ENCODE measurements around the gene PHACTR1.
"Not testable (repeated sequence)": the region's sequence is repeated elsewhere in the genome, so short reads cannot be mapped to it uniquely, and the experiment has no call there.

Gene PHACTR1

GRCh38 chr6:12716298-12716916 lies at the start of gene PHACTR1:
PHACTR1 (plus strand) TSS chr6:12716767.
- no peak for DNase-seq

GRCh38 chr6:12666886-12667285 lies 49.7 kb upstream of the PHACTR1 start:
- DNase-seq, result no peak

DNA sequence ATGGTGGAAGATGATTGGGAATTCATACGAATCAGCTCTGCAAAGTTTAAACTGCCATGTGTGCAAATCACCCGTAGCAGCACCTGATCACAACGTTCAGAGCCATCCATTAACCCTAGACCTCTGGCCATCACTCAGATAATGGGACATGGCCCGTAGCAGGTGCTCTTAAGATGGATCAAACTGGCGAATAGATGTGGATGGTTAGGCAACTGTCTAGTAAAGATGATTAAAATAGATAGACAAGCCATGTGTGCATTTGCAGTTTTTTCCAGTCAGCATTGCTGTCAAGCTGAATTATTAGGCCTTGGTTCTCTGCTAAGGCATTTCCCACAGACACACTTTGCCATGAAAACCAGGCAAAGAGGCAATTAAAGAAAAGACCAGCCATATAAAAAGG lies 40.6 kb upstream of the PHACTR1 start:
- no peak for DNase-seq

DNA sequence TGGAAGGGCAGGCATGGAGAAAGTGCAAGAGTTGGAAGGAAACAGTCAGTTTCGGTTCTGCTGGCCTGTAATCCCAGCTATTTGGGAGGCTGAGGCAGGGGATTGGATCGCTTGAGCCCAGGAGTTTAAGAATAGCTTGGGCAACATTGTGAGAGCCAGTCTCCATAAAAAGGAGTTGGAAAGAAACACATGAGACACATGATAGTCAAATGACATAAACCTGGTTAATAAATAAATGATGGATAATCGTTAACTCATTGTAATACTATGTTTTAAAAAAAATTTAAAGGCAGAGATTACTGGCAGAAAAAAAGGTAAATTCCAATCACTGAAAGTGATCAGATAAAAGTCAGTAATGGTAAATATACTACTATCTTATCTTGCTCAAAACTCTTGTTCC lies 37.2 kb upstream of the PHACTR1 start:
- no peak for DNase-seq

DNA sequence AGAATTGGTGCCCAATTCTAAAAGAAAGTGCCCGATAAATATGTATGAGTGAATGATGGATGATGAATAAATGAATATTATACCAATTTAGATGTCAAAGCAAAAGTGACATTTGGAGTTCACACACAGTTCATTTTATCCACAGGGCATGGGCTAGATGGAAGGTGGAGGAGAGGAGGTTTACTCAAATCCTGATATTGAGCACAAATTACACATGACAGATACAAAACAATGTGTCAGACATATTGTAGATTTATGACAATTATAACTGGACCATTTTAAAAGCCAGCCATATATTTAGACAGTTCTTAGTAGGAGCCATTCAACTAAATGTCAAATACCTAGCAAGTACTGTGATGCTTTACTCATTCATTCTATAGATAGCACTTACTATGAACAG lies 23.4 kb upstream of the PHACTR1 start:
- no peak for DNase-seq

DNA sequence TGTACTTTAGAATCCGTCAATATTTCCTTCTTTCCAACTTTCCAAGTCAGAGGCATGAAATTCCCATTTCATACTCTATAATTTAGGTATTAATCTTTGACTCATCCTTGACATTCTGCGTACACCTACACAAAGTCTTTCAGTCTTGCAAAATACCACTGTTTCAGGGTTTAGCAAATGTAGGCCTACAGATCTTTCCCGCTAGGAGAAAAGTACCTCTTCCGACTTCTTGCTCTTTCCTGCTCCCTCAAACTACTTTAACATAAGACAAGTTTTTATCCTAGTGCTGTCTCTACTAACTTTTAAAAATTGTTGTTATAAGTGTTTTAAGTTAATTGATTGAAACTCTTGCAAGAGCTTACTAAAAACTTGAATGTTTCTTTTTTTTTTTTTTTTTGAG lies 18.3 kb upstream of the PHACTR1 start:
- DNase-seq, result no peak

GRCh38 chr6:12704946-12705345 lies 11.6 kb upstream of the PHACTR1 start:
- DNase-seq, result no peak

GRCh38 chr6:12709116-12709515 lies 7.5 kb upstream of the PHACTR1 start:
- no peak for DNase-seq

- DNase-seq, result no peak
Observed at GRCh38 chr6:12709556-12710232, 6.9 kb upstream of the PHACTR1 start.

GRCh38 chr6:12710921-12711320 lies 5.6 kb upstream of the PHACTR1 start:
- no peak for DNase-seq

DNA sequence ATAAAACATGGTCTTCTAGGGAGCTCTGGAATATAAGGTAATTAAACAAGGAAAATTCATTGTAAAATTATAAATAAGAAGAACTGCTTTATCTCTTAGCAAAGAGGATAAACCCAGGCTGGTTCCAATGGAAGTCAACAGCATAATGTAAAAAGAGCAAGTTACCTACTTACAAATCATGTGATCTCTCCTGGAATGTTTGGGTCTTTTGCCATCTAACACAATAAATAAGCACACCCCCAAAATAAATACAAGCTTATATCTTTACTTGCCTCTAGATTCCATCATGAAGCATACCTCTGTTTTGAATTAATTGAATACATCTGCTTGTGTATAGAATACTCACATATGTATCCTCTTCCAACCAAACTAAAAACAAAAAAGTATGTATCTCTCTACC lies 2.5 kb upstream of the PHACTR1 start:
- no peak for DNase-seq

DNA sequence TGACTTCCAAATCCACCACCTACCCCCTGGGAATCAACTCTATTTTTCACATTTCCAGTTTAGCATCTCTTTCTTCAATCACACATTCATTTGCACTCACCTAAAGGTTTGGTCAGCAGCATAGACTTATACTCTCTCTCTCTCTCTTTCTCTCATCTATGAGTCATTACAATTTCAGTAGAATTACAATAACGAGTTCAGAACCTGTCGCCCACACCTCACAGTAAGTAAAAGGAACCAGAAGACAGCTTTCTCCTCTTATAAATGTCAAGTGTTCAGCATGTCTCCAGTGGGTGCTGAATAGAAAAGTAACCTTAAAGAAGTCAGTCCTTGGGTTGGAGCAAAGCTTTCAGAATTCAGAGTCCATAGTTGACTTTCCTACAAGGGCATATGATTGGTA lies 1.1 kb upstream of the PHACTR1 start:
- DNase-seq, result no peak

DNA sequence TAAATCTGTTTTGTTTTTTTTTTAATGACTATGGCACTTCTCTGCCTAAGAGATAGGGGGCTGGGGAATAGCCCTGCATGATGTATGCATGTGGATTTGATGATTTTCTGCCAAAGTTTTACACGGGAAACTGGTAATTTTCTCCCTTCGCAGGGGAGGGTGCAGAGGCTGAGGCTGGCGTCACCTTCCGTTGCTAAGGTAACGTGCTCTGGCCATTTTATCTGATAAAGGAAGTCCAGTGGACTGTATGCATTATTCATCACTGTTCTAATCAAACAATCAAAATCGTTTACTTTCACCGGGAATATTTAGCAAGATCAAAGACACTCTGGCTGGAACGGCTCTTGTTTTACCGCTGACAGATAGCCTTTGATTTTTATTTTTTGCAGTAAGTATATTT lies 789 bp downstream of the PHACTR1 start:
- no peak for DNase-seq

GRCh38 chr6:12718015-12718414 lies 1.4 kb downstream of the PHACTR1 start:
- DNase-seq, result no peak

GRCh38 chr6:12719017-12719416 lies 2.5 kb downstream of the PHACTR1 start:
- DNase-seq, result no peak

DNA sequence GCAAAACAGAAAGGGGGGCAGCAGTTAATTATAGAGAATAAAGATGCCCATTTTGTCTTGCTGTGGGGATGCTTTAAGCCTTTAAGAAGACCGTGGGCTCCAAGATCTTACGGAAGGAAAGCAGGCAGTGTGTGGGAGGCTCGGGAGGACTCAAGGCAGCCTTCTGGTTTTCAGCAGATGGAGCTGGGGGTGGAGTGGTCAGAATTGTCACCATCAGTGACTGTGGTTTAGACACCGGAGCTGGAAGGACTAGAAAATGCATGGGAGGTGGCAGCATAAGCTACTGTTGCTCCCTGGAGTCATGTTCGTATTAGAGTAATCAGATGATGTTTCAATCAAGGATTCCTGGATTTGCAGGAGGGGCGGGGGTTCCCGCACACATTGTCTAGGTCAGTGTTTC lies 3.7 kb downstream of the PHACTR1 start:
- no peak for DNase-seq

DNA sequence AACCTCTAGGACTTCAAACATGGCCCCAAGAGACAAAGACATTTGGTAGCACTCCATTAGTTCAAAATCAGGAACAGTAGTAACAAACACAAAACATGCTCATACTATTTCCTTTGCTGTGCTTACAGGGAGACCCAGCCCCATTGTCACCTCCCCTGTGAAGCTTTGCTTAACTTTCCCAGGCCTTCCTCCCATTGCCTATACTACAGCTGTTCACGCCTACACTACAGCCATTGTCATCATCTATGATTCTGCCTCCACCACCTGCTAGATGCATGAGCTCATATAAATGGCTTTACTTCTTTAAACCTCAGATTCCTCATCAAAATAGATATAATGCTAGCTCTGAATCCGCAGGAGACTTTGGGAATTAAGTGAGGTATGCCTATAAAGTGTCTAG lies 8.7 kb downstream of the PHACTR1 start:
- no peak for DNase-seq

DNA sequence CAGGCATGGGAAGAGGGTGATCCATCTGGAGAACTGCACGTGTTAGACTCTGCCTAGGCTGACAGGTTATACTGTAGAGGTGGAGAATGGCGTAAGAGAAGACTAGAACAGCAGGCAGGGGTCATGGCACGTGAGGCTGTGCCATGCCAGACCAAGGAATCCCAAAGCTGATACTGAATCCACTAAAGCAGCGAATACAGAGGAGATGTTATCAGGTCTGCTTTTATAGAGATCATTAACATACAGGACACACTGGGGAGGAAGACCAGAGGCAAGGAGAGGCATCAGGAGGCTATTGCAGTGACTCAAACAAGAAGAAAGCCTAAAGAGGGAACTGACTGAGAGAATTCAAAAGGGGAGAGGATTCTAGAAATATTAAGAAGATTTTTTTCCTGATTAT lies 12.9 kb downstream of the PHACTR1 start:
- peak; percentile 21 for DNase-seq

GRCh38 chr6:12730809-12731208 lies 14.2 kb downstream of the PHACTR1 start:
- not testable (repeated sequence) for DNase-seq

- no peak for DNase-seq
Observed at GRCh38 chr6:12733876-12734275, 17.3 kb downstream of the PHACTR1 start.

- DNase-seq, result no peak
Observed at GRCh38 chr6:12735786-12736185, 19.2 kb downstream of the PHACTR1 start.

DNA sequence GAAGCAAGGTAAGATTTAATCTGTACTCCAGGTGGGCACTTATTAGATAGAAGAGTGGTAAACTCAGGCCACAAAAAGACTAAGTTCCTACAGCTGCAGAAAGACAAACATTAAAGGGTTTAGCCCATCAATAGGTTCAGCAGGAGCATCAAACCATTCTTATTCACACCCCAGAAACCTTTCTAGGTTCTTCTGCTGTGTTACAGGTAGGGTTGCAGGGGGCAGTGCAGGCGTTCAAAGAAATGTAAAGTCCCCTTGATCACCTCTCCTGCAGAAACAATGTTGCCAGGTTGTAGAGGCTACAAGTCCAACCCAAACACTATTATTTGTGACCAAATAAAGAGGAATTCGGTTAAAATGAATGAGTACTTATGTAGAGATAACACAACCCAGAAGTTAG lies 31.8 kb downstream of the PHACTR1 start:
- no peak for DNase-seq

GRCh38 chr6:12748815-12749521 lies 32.4 kb downstream of the PHACTR1 start:
- peak; percentile 72 for DNase-seq
